Measurements from ENCODE around the gene EFHD1. TPM values are rescaled to one million over a fixed set of nuclear protein-coding genes. Genes with fewer than 3 reads are reported as not detected.

Gene EFHD1
- total RNA-seq, 1 donor from 2014 or later, result 5.6 TPM

- peaks cover 5% of the 10 kb centered on the region for H3K27me3 Mint-ChIP-seq (ENCODE audit: low read depth)
Measured at GRCh38 chr2:232600053-232600773, 33.2 kb upstream of the EFHD1 start.

GRCh38 chr2:232603283-232603682 is 30.1 kb upstream of the EFHD1 start:
- H3K9me3 Mint-ChIP-seq, result no peaks in the 10 kb centered on the region
- no peak overlapping the region for H3K4me3 Mint-ChIP-seq
- H3K27me3 Mint-ChIP-seq (ENCODE audit: low read depth), result peaks cover 5% of the 10 kb centered on the region
- H3K27ac Mint-ChIP-seq, result no peak overlapping the region
- DNase-seq (ENCODE audit: low spot score in 2 of 2, unreplicated experiment in 2 of 2), result no peak
- H3K4me1 Mint-ChIP-seq, result no peaks in the 10 kb centered on the region
- H3K36me3 Mint-ChIP-seq, result no peaks in the 10 kb centered on the region
- TF ChIP-seq CTCF (IDR thresholded peaks at IDR 0.05; ENCODE audit: unreplicated experiment), result no peak

More at GRCh38 chr2:232600053-232600773, 33.2 kb upstream of the EFHD1 start:
- no peak for DNase-seq (ENCODE audit: low spot score in 2 of 2, unreplicated experiment in 2 of 2)
- H3K36me3 Mint-ChIP-seq, result no peaks in the 10 kb centered on the region
- no peak overlapping the region for H3K4me3 Mint-ChIP-seq
- no peaks in the 10 kb centered on the region for H3K4me1 Mint-ChIP-seq
- no peak for TF ChIP-seq CTCF (IDR thresholded peaks at IDR 0.05; ENCODE audit: unreplicated experiment)
- no peak overlapping the region for H3K27ac Mint-ChIP-seq
- H3K9me3 Mint-ChIP-seq, result no peaks in the 10 kb centered on the region

- DNase-seq (ENCODE audit: low spot score in 2 of 2, unreplicated experiment in 2 of 2), result no peak
- peaks cover 5% of the 10 kb centered on the region for H3K27me3 Mint-ChIP-seq (ENCODE audit: low read depth)
- H3K4me3 Mint-ChIP-seq, result no peak overlapping the region
- H3K9me3 Mint-ChIP-seq, result no peaks in the 10 kb centered on the region
- H3K27ac Mint-ChIP-seq, result no peak overlapping the region
- TF ChIP-seq CTCF (IDR thresholded peaks at IDR 0.05; ENCODE audit: unreplicated experiment), result no peak
- H3K4me1 Mint-ChIP-seq, result no peaks in the 10 kb centered on the region
- no peaks in the 10 kb centered on the region for H3K36me3 Mint-ChIP-seq
Measured at GRCh38 chr2:232604535-232604934, 28.9 kb upstream of the EFHD1 start.

GRCh38 chr2:232607011-232607410 is 26.4 kb upstream of the EFHD1 start:
- no peak for TF ChIP-seq CTCF (IDR thresholded peaks at IDR 0.05; ENCODE audit: unreplicated experiment)
- Mint-ChIP-seq H3K9me3 (no peaks in the 10 kb centered on the region), H3K27me3 (ENCODE audit: low read depth) (peaks cover 5% of the 10 kb centered on the region), H3K27ac (no peak overlapping the region), H3K4me3 (no peak overlapping the region), H3K4me1 (no peaks in the 10 kb centered on the region), H3K36me3 (no peaks in the 10 kb centered on the region)
- DNase-seq (ENCODE audit: low spot score in 2 of 2, unreplicated experiment in 2 of 2), result no peak

GRCh38 chr2:232609607-232610006 is 23.8 kb upstream of the EFHD1 start:
- no peak overlapping the region for H3K4me3 Mint-ChIP-seq
- H3K27ac Mint-ChIP-seq, result no peak overlapping the region
- no peaks in the 10 kb centered on the region for H3K27me3 Mint-ChIP-seq (ENCODE audit: low read depth)
- H3K9me3 Mint-ChIP-seq, result no peaks in the 10 kb centered on the region
- TF ChIP-seq CTCF (IDR thresholded peaks at IDR 0.05; ENCODE audit: unreplicated experiment), result no peak
- no peaks in the 10 kb centered on the region for H3K4me1 Mint-ChIP-seq
- no peak for DNase-seq (ENCODE audit: low spot score in 2 of 2, unreplicated experiment in 2 of 2)
- no peaks in the 10 kb centered on the region for H3K36me3 Mint-ChIP-seq

Measured in mesothelial cell of epicardium (in vitro differentiated cells).